Naive thymus-derived CD4-positive, alpha-beta T cell (primary cell): Measurements from ENCODE around the gene EPPIN. TPM values are rescaled to one million over a fixed set of nuclear protein-coding genes. Genes with fewer than 3 reads are reported as not detected.

ENCODE experiments used
- ATAC-seq: fragments of 150-1000 bp; cut with Tn5 transposase; 2 replicates; pipeline ENCODE4 v1.10.0; 2021; ENCODE audit warnings: mild to moderate bottlenecking, moderate library complexity
- CTCF ChIA-PET: fragments of 350-600 bp; sonication (Branson Sonifier 250); formaldehyde crosslinking; loops from one replicate; lab custom pipeline; 2021; ENCODE audit warnings: antibody characterized with exemption; lab: Charles Lee
- POLR2A ChIA-PET: fragments of 350-600 bp; sonication (Branson Sonifier 250); formaldehyde crosslinking; loops from one replicate; lab custom pipeline; 2021; ENCODE audit warnings: antibody characterized with exemption, inconsistent platforms; lab: Charles Lee
- DNase-seq, 9 donors: peaks; one replicate each; pipeline versions ENCODE4 v3.0.0 to v3.0.0-alpha.2; 2020 to 2022; ENCODE audit warnings: mixed read lengths in 1 of 9
- H3K27ac ChIP-seq: one replicate; pipeline ENCODE4 v1.7.0; 2013; ENCODE audit warnings: mild to moderate bottlenecking, low read depth, low read length, moderate library complexity
- H3K27me3 ChIP-seq, 2 donors: one replicate each; pipeline ENCODE4 v1.7.0; 2013; ENCODE audit warnings: low read length in 2 of 2, mild to moderate bottlenecking in 2 of 2, moderate library complexity in 2 of 2; ENCODE audit not compliant: control insufficient read depth in 2 of 2, insufficient read depth in 2 of 2
- H3K36me3 ChIP-seq, 3 experiments: 1 replicate in 2 of 3; 2 replicates in 1 of 3; pipeline ENCODE4 v1.7.0; 2013; ENCODE audit warnings: low read length in 3 of 3, mild to moderate bottlenecking in 3 of 3, moderate library complexity in 1 of 3; ENCODE audit not compliant: insufficient read depth in 3 of 3, control insufficient read depth in 2 of 3
- H3K4me1 ChIP-seq, 2 donors: one replicate each; pipeline ENCODE4 v1.7.0; 2013; ENCODE audit warnings: low read length in 2 of 2, mild to moderate bottlenecking in 2 of 2, moderate library complexity in 1 of 2; ENCODE audit not compliant: control insufficient read depth in 2 of 2, insufficient read depth in 2 of 2
- H3K4me3 ChIP-seq: 2 replicates; pipeline ENCODE4 v1.7.0; 2013; ENCODE audit warnings: mild to moderate bottlenecking, low read length
- H3K9me3 ChIP-seq, 3 experiments: 1 replicate in 2 of 3; 2 replicates in 1 of 3; pipeline ENCODE4 v1.7.0; 2013; ENCODE audit warnings: low read length in 3 of 3; ENCODE audit not compliant: control insufficient read depth in 2 of 3
- H3K27ac Mint-ChIP-seq, 9 donors: one replicate each; pipeline ENCODE4 v1.8.0; 2020 to 2022; ENCODE audit warnings: mixed read lengths in 9 of 9, mild to moderate bottlenecking in 8 of 9, moderate library complexity in 5 of 9, inconsistent platforms in 2 of 9
- H3K27me3 Mint-ChIP-seq, 5 donors: one replicate each; pipeline ENCODE4 v1.8.0; 2021 to 2022; ENCODE audit warnings: mixed read lengths in 5 of 5, mild to moderate bottlenecking in 1 of 5
- H3K36me3 Mint-ChIP-seq, 5 donors: one replicate each; pipeline ENCODE4 v1.8.0; 2020 to 2022; ENCODE audit warnings: mixed read lengths in 5 of 5, mild to moderate bottlenecking in 3 of 5, inconsistent platforms in 1 of 5
- H3K4me1 Mint-ChIP-seq, 7 donors: one replicate each; pipeline ENCODE4 v1.8.0; 2020 to 2022; ENCODE audit warnings: mixed read lengths in 7 of 7, mild to moderate bottlenecking in 3 of 7, inconsistent platforms in 1 of 7
- H3K4me3 Mint-ChIP-seq, 10 donors: one replicate each; pipeline ENCODE4 v1.8.0; 2020 to 2022; ENCODE audit warnings: mild to moderate bottlenecking in 10 of 10, mixed read lengths in 10 of 10, moderate library complexity in 6 of 10, inconsistent platforms in 2 of 10
- H3K9me3 Mint-ChIP-seq, 11 donors: one replicate each; pipeline ENCODE4 v1.8.0; 2020 to 2022; ENCODE audit warnings: mixed read lengths in 11 of 11, mild to moderate bottlenecking in 4 of 11, inconsistent platforms in 1 of 11, moderate library complexity in 1 of 11
- intact Hi-C, 2 donors: fragments of 100-400 bp; cut with micrococcal nuclease; formaldehyde crosslinking; loops; one replicate each; pipeline ENCODE4 v1.15.1; 2023
- polyA plus RNA-seq, 2 donors: library from polyadenylated mRNA; unstranded; fragments of 300-500 nt; fragmentation: Illumina TruSeq; gene quantifications; one replicate each; pipeline ENCODE4 v1.2.3, GENCODE V29; 2021
- total RNA-seq, 6 experiments: library from RNA in 5 of 6; stranded (reverse) in 5 of 6; gene quantifications; 1 replicate in 5 of 6; 2 replicates in 1 of 6; pipeline ENCODE4 v1.2.3 and lab custom pipeline; 2021 to 2026

EPPIN gene
- total and polyA plus RNA-seq, 7 experiments from 2014 or later = not detected

DNA sequence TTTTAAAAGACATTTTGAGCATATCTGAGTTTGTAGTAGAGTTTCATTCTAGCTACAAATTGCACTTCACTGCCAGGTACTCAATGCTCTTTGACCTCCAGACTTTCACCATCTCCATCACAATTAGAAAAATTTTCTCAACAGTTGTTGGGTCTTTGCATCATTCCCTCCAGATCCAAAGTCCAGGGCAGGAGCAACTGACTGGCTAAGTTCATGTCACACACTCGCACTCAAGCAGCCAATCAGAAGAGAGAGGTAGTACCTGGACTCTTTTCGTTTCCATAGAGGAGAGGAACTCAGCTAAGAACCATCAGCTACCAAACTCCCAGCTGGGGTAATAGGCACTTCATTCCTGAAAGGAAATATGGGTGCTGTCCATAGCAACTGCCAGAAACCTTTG, 40.8 kb downstream of the EPPIN start:
- Mint-ChIP-seq H3K9me3 (no peaks in the 10 kb centered on the region), H3K4me1 (peaks cover 0 to 7% (median 0%) of the 10 kb centered on the region in 7 donors), H3K4me3 (no peak overlapping the region), H3K36me3 (no peaks in the 10 kb centered on the region), H3K27ac (no peak overlapping the region), H3K27me3 (peaks cover 20 to 51% (median 29%) of the 10 kb centered on the region in 5 donors)
- intact Hi-C loops = no loop called here
- Histone ChIP-seq H3K4me1 (no peaks in the 10 kb centered on the region), H3K27me3 (no peaks in the 10 kb centered on the region), H3K36me3 (no peaks in the 10 kb centered on the region), H3K4me3 (no peak overlapping the region), H3K9me3 (no peaks in the 10 kb centered on the region), H3K27ac (no peak overlapping the region)
- ChIA-PET POLR2A (no interaction called here), CTCF (no interaction called here)
- no peak for DNase-seq
- no peak for ATAC-seq

DNA sequence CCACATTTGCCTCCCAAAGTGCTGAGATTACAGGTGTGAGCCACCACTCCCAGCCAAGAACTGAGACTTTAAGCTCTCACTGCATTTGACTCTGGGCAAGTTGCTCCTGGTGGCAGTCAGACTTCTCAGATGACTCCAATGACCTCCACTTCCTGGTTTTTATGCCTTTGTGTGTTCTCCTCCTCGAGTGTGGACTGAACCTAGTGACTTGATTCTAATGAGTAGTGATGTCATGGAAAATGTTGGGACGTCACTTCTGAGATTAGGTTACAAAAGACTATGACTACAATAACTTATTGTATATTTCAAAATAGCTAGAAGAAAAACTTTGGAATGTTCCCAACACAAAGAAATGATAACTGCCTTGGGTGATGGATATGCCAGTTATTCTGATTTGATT, 43.8 kb downstream of the EPPIN start:
- CTCF ChIA-PET = no interaction called here
- Histone ChIP-seq H3K36me3 (no peaks in the 10 kb centered on the region), H3K9me3 (no peaks in the 10 kb centered on the region)

DNA sequence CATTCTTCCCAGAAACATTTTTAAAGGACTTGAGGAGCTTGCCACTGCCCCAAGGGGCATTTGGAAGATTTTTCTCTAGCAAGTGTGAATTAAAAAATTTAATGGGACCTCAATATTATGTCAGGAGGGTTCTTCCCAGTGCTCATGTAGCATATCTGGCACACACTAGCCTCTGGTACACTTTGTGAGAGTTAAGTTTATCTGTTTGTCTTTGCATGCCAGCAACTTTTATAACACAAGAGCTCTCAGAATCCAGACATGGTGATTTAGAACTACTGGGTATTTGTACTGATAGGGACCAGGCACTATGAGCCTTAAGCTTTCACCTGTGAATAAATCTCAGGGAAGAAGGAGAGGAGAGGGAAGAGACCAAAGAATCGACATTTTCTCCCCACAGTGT, 44.6 kb downstream of the EPPIN start:
- Histone ChIP-seq H3K27me3 (no peaks in the 10 kb centered on the region), H3K9me3 (no peaks in the 10 kb centered on the region), H3K36me3 (no peaks in the 10 kb centered on the region), H3K4me1 (no peaks in the 10 kb centered on the region), H3K27ac (no peak overlapping the region), H3K4me3 (no peak overlapping the region)
- intact Hi-C loops = no loop called here
- Mint-ChIP-seq H3K4me3 (no peak overlapping the region), H3K27me3 (peaks cover 23 to 56% (median 37%) of the 10 kb centered on the region in 5 donors), H3K4me1 (peaks cover 0 to 7% (median 0%) of the 10 kb centered on the region in 7 donors), H3K27ac (no peak overlapping the region), H3K9me3 (no peaks in the 10 kb centered on the region), H3K36me3 (no peaks in the 10 kb centered on the region)
- DNase-seq (no peak), ATAC-seq (no peak)
- ChIA-PET POLR2A (no interaction called here), CTCF (no interaction called here)

More for the DNA sequence above, 43.8 kb downstream of the EPPIN start:
- H3K9me3 Mint-ChIP-seq = no peaks in the 10 kb centered on the region
- Histone ChIP-seq H3K4me3 (no peak overlapping the region), H3K4me1 (no peaks in the 10 kb centered on the region), H3K27me3 (no peaks in the 10 kb centered on the region), H3K27ac (no peak overlapping the region)
- ATAC-seq = no peak
- H3K27ac Mint-ChIP-seq = no peak overlapping the region
- H3K36me3 Mint-ChIP-seq = no peaks in the 10 kb centered on the region
- no peak overlapping the region for H3K4me3 Mint-ChIP-seq
- DNase-seq = no peak
- peaks cover 0 to 7% (median 0%) of the 10 kb centered on the region in 7 donors for H3K4me1 Mint-ChIP-seq
- H3K27me3 Mint-ChIP-seq = peaks cover 29 to 62% (median 42%) of the 10 kb centered on the region in 5 donors
- POLR2A ChIA-PET = no interaction called here
- intact Hi-C loops = no loop called here

DNA sequence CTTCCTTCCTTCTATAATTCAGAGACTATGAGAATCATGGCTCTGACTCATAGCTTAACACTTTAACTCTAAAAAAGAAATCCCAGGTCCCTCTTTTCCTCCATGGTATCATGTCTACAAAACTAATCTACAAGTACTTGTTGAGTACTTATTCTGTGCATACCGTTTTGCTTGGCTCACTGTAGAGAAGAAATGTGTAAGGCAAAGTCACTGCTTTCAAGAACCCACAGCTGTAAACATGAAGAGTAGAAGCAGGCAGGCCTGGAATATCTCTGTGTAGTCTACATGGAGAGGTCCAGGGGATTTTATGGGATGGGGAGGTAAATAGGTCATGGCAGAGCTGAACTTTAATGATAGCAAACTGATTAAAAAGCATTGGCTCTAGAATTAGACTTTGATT, 45.6 kb downstream of the EPPIN start:
- Mint-ChIP-seq H3K27me3 (peaks cover 18 to 49% (median 37%) of the 10 kb centered on the region in 5 donors), H3K9me3 (no peaks in the 10 kb centered on the region), H3K36me3 (no peaks in the 10 kb centered on the region), H3K4me1 (no peaks in the 10 kb centered on the region), H3K27ac (no peak overlapping the region), H3K4me3 (no peak overlapping the region)
- H3K27me3 ChIP-seq = no peaks in the 10 kb centered on the region
- no peak overlapping the region for H3K4me3 ChIP-seq
- no peaks in the 10 kb centered on the region for H3K36me3 ChIP-seq
- H3K4me1 ChIP-seq = no peaks in the 10 kb centered on the region
- ChIA-PET CTCF (no interaction called here), POLR2A (no interaction called here)
- no peak for DNase-seq
- no peak overlapping the region for H3K27ac ChIP-seq
- no peak for ATAC-seq
- intact Hi-C loops = no loop called here
- H3K9me3 ChIP-seq = no peaks in the 10 kb centered on the region

DNA sequence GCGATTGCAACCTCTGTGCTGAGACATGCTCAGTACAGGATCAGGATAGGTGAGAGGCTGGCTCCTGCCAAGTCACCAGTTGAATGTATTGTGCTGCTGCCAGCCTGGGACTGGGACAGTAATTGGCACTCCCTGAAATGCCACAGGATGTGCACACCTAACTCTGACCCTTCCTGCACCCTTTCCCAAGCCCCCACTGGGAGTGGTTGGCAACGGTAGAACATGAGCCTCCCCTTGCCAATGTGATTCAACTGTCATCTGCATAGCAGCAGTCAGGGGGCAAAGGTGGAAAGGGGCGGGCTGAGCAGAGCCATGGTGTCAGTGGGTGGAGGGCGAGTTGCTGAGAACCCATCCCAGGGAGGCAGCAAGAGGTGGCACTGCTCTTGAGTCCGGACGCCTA, 47.2 kb downstream of the EPPIN start:
- Histone ChIP-seq H3K4me1 (no peaks in the 10 kb centered on the region), H3K27ac (no peak overlapping the region), H3K4me3 (no peak overlapping the region), H3K27me3 (no peaks in the 10 kb centered on the region), H3K9me3 (no peaks in the 10 kb centered on the region), H3K36me3 (no peaks in the 10 kb centered on the region)
- intact Hi-C loops = no loop called here
- Mint-ChIP-seq H3K36me3 (no peaks in the 10 kb centered on the region), H3K4me3 (no peak overlapping the region), H3K4me1 (no peaks in the 10 kb centered on the region), H3K9me3 (no peaks in the 10 kb centered on the region), H3K27ac (no peak overlapping the region), H3K27me3 (peaks cover 20 to 41% (median 37%) of the 10 kb centered on the region in 5 donors)
- ATAC-seq (no peak), DNase-seq (no peak)
- CTCF ChIA-PET = no interaction called here
- POLR2A ChIA-PET = no interaction called here

DNA sequence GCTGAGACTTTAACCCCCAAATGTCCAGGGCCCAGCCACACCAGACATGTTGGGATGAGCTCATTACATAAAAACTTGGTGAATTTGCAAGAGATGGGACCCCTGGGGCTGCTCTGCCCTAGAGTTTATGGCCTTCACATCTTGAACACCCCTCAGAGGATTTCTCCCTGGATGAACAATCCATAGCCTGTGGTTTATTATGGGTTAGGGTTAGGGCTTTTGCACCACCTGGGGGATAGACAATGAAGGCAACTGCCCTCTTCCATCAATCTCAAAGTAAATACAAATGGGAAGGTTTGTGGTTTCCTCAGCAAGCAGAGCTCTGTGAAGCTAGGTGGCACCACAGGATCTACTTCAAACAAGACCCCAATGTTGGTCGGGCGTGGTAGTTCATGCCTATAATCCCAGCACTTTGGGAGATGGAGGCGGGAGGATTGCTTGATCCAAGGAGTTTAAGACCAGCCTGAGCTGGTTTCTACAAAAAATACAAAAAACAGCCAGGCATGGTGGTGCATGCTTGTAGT, 49.2 kb downstream of the EPPIN start:
- H3K36me3 ChIP-seq = no peaks in the 10 kb centered on the region
- ChIA-PET POLR2A (no interaction called here), CTCF (no interaction called here)
- no peaks in the 10 kb centered on the region for H3K4me1 ChIP-seq
- H3K4me3 ChIP-seq = no peak overlapping the region
- no peak for ATAC-seq
- H3K4me1 Mint-ChIP-seq = no peaks in the 10 kb centered on the region
- no peak overlapping the region for H3K27ac Mint-ChIP-seq
- H3K9me3 Mint-ChIP-seq = no peaks in the 10 kb centered on the region
- no peak for DNase-seq
- H3K4me3 Mint-ChIP-seq = no peak overlapping the region
- intact Hi-C loops = no loop called here
- no peaks in the 10 kb centered on the region for H3K9me3 ChIP-seq
- peaks cover 20 to 38% (median 34%) of the 10 kb centered on the region in 5 donors for H3K27me3 Mint-ChIP-seq
- no peak overlapping the region for H3K27ac ChIP-seq
- no peaks in the 10 kb centered on the region for H3K36me3 Mint-ChIP-seq
- no peaks in the 10 kb centered on the region for H3K27me3 ChIP-seq

DNA sequence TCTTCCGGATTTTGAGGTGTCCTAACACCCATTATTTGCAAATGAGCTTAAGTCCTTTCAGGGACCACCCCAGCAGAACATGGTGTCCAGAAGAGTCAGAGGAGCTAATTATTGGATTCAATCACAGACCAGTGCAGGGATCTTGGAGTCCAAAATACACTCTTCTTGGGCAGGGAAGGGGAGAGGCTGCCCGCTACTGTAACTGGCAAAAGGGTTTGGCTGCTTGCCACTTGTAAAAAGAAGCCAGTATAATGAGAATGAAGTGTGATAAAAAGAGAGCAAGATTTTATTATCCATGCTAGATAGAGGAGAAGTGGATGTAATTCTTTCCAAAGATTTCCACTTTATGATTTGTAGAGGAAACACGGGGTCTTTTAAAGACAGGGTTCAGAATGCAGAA, 51.0 kb downstream of the EPPIN start:
- H3K4me3 ChIP-seq = no peak overlapping the region
- H3K27ac ChIP-seq = no peak overlapping the region
- Mint-ChIP-seq H3K27ac (no peak overlapping the region), H3K4me1 (no peaks in the 10 kb centered on the region), H3K9me3 (peaks cover 0 to 2% (median 0%) of the 10 kb centered on the region in 11 donors), H3K27me3 (peaks cover 19 to 41% (median 25%) of the 10 kb centered on the region in 5 donors), H3K36me3 (peaks cover 0 to 5% (median 0%) of the 10 kb centered on the region in 5 donors), H3K4me3 (no peak overlapping the region)
- ATAC-seq = no peak
- POLR2A ChIA-PET = no interaction called here
- CTCF ChIA-PET = no interaction called here
- no peaks in the 10 kb centered on the region for H3K4me1 ChIP-seq
- no peaks in the 10 kb centered on the region for H3K27me3 ChIP-seq
- intact Hi-C loops = no loop called here
- no peaks in the 10 kb centered on the region for H3K9me3 ChIP-seq
- DNase-seq = no peak
- no peaks in the 10 kb centered on the region for H3K36me3 ChIP-seq
